GM06990 (cell line): ENCODE measurements around the gene PEX5L.

ENCODE experiments used
- DNase-seq: peaks from one replicate; pipeline ENCODE4 v3.0.0-alpha.2; 2011; ENCODE audit not compliant: insufficient read length; ENCODE audit errors: extremely low read depth
- H3K27me3 ChIP-seq: replicated peaks from 2 replicates; pipeline ENCODE4 v1.6.0; 2011; ENCODE audit warnings: low read length; ENCODE audit not compliant: control insufficient read depth, insufficient read depth
- H3K36me3 ChIP-seq: 2 replicates; pipeline ENCODE4 v1.5.1; 2011; ENCODE audit warnings: low read length; ENCODE audit not compliant: control insufficient read depth, insufficient read depth
- H3K4me3 ChIP-seq: replicated peaks from 2 replicates; pipeline ENCODE4 v1.5.1; 2011; ENCODE audit warnings: low read depth, mild to moderate bottlenecking, control low read depth, low read length
- CTCF ChIP-seq: IDR thresholded peaks from 2 replicates; pipeline ENCODE4 v1.5.1; 2011; ENCODE audit warnings: low read length, control low read depth, mild to moderate bottlenecking, inconsistent platforms; ENCODE audit not compliant: insufficient read depth, poor library complexity, severe bottlenecking

Gene PEX5L

GRCh38 chr3:179991104-179991503 lies 45.6 kb downstream of the PEX5L start:
- no peak for DNase-seq
- no peak for TF ChIP-seq CTCF
- Histone ChIP-seq H3K27me3 (no peaks in the 10 kb centered on the region), H3K4me3 (no peak overlapping the region), H3K36me3 (no peaks in the 10 kb centered on the region)

GRCh38 chr3:179981646-179982045 lies 55.1 kb downstream of the PEX5L start:
- no peak for DNase-seq
- no peaks in the 10 kb centered on the region for H3K36me3 ChIP-seq
- H3K27me3 ChIP-seq: no peaks in the 10 kb centered on the region
- TF ChIP-seq CTCF: no peak
- H3K4me3 ChIP-seq: no peak overlapping the region

GRCh38 chr3:179977356-179977755 lies 59.4 kb downstream of the PEX5L start:
- no peak for TF ChIP-seq CTCF
- Histone ChIP-seq H3K4me3 (no peak overlapping the region), H3K27me3 (no peaks in the 10 kb centered on the region), H3K36me3 (no peaks in the 10 kb centered on the region)
- no peak for DNase-seq

GRCh38 chr3:179973931-179974361 lies 62.8 kb downstream of the PEX5L start:
- Histone ChIP-seq H3K4me3 (no peak overlapping the region), H3K27me3 (no peaks in the 10 kb centered on the region), H3K36me3 (no peaks in the 10 kb centered on the region)
- no peak for DNase-seq
- TF ChIP-seq CTCF: no peak

- Histone ChIP-seq H3K4me3 (no peak overlapping the region), H3K36me3 (no peaks in the 10 kb centered on the region), H3K27me3 (no peaks in the 10 kb centered on the region)
- DNase-seq: no peak
- no peak for TF ChIP-seq CTCF
These were observed 63.8 kb downstream of the PEX5L start for GRCh38 chr3:179972881-179973423.

GRCh38 chr3:179971280-179971679 lies 65.5 kb downstream of the PEX5L start:
- no peak for TF ChIP-seq CTCF
- no peaks in the 10 kb centered on the region for H3K27me3 ChIP-seq
- H3K4me3 ChIP-seq: no peak overlapping the region
- no peak for DNase-seq
- H3K36me3 ChIP-seq: no peaks in the 10 kb centered on the region
